ENCODE results near the gene SART1.
"Not testable (repeated sequence)": the region's sequence is repeated elsewhere in the genome, so short reads cannot be mapped to it uniquely, and the experiment has no call there.

SART1 gene

DNA sequence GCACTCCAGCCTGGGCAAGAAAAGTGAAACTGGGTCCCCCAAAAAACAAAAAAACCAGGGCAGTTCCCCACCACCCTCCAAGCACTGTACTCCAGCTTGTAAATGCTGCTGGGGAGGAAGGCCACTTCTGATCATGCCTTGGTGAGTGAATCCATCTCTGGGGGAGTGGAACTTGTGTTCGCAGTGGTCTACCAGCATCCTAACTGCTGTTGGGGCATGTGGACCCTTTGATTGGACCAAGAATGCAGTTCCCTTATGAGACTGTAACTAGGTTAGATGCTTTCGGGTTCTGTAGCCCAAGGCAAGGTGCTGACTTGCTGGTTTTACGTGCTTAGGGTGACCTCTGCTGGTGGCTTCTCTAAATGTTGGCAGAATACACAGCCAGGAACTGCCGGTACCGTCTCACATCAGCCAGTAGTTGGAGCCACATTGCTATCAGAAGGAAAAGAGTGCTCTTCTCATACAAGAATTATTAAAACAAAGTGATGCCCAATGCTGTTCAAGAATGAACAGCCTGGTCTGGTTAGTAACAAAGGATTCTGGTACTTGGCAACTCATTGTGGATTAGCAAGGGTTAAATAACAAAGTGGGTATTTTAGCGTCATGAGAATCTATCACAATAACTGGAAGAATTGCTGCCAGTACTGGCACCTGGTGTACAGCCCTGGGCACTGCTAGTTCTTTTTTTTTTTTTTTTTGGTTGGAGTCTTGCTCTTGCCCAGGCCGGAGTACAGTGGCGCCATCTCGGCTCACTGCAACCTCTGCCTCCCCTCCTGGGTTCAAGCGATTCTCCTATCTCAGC lies 27.5 kb downstream of the SART1 start:
- DNase-seq (ENCODE audit: low read depth, low spot score): peak; percentile 87

DNA sequence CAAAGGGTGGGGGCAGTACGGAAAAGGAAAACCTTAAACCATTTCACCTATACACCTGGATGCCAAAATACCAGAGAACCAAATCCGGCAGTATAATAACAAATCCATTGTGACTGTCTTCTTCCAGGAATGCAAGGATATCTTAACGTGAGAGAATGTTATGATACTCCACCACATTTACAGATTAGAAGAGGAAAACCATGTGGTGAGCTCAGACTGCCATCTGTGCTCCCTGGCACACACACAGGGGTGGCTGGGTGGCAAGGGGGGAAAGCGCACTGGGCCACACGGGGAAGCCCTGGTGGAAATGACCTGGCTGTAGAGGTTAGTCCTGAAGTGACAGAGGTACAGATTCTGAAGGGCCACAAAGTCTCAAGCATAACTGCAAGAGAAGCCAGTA lies 30.5 kb downstream of the SART1 start:
- DNase-seq (ENCODE audit: low read depth, low spot score): no peak

GRCh38 chr11:65997286-65997685 lies 35.8 kb downstream of the SART1 start:
- no peak for DNase-seq (ENCODE audit: low read depth, low spot score)

- DNase-seq (ENCODE audit: low read depth, low spot score): peak; percentile 85
Observed at GRCh38 chr11:66001942-66002647, 40.6 kb downstream of the SART1 start, which contains the start of the genes BANF1 and EIF1AD. Gene BANF1, plus strand, starts transcription at chr11:66002503. Its CDS starts 748 bp downstream, at chr11:66003251. Gene EIF1AD, minus strand, starts transcription at chr11:66002157. Its CDS starts 1,768 bp downstream, at chr11:66000389.

- no peak for DNase-seq (ENCODE audit: low read depth, low spot score)
Observed at GRCh38 chr11:66002648-66003225, 41.2 kb downstream of the SART1 start.

DNA sequence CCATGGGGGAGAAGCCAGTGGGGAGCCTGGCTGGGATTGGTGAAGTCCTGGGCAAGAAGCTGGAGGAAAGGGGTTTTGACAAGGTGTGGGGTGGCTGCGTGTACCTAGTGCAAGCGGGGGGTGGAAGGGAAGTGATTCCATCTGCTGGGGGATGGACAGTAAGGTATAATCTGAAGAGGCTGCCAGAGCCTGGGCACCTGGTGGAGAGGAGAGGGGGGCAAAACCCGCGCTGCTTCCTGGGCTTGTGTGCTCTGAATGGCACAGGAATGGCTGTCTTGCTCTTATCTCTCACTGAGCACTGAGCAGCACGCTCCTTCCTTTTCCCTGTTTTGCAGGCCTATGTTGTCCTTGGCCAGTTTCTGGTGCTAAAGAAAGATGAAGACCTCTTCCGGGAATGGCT lies 41.8 kb downstream of the SART1 start:
- DNase-seq (ENCODE audit: low read depth, low spot score): no peak

GRCh38 chr11:66004186-66004585 lies 42.7 kb downstream of the SART1 start:
- DNase-seq (ENCODE audit: low read depth, low spot score): no peak

DNA sequence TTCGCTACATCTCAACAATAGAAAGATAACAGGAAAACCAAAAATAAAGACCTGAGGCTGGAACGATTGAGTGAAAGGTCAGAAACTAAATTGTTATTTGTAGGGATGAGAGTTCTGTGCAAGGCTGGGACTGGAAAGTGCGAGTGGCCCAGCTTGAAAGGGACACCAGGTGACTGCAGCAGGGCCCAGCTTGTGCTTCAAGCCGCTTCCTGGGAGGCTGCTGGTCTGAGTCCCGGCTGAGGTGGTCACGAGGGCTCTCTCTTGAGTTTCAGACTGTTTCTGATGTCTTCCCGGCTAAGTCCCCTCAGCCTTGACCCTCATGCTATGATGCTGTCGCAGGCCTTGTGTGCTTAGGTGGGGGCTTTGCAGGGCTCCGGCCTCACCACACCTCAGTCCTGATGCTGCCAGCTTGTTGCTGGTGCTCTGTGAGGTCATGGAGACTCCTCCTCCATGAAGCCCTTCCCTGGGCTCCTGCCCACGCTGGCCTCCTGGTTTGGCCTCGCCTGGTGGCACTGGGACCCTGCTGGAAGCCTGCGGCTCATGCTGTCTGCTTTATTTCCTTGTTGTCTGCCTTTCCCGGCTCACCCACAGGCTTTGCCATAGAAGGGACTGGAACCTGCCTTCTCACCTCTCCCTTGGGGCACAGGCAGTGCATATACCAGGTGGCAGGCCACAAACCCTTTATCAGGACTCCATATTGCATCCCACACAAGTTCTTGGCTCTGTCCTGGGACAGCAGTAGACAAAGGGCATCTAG lies 44.8 kb downstream of the SART1 start:
- no peak for DNase-seq (ENCODE audit: low read depth, low spot score)

DNA sequence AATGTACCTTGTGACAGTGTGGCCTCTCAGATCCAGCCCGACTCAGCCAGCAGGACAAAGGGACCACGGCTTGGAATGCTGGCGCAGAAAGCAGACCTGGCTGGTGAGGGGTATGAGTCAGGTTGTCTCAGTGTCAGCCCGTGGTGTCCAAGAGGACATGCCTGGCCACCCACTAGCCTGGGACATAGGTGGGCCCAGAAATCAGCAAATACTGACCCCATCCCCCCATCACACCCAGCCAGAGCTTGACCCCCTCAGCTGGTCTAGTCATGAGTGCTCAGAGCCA lies 45.3 kb downstream of the SART1 start:
- DNase-seq (ENCODE audit: low read depth, low spot score): no peak

DNA sequence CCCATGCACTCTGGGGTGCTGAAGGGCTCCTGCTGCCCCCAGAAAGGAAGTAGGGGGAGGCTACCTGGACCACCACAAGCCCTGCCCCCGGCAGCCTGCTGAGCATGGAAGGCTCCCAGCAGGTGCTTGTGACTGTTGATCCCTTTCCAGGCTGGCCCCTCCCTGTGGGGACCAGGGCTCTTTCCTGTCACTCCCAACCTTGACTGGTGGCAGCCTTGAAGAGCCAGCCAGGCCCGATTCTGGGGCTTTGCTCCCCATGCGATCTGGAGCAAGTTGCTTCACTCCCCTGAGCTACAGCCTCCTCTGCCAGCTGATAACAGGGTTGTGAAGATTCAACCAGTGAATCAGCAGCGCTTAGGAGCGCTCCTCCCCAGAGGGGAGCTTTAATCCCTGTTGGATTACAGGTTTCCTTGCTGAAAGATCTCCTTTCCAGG lies 45.7 kb downstream of the SART1 start:
- DNase-seq (ENCODE audit: low read depth, low spot score): no peak

DNA sequence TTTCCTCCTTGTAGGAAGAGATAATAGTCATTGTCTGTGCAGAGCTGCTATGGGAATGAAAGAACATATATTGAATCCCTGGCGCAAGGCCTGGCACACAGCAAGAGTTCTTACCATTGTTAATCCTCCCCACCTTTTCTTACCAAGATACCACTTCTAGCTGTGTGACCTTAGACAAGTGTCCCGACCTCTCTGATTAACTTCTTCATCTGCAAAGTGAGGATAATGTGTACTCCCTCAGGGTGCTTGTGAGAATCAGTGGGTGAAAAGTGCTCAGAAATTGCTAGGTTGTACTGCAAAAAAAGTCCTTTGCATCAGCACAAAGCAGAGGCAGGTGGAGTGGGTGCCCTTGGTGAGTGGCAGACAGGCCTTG lies 46.5 kb downstream of the SART1 start:
- no peak for DNase-seq (ENCODE audit: low read depth, low spot score)

DNA sequence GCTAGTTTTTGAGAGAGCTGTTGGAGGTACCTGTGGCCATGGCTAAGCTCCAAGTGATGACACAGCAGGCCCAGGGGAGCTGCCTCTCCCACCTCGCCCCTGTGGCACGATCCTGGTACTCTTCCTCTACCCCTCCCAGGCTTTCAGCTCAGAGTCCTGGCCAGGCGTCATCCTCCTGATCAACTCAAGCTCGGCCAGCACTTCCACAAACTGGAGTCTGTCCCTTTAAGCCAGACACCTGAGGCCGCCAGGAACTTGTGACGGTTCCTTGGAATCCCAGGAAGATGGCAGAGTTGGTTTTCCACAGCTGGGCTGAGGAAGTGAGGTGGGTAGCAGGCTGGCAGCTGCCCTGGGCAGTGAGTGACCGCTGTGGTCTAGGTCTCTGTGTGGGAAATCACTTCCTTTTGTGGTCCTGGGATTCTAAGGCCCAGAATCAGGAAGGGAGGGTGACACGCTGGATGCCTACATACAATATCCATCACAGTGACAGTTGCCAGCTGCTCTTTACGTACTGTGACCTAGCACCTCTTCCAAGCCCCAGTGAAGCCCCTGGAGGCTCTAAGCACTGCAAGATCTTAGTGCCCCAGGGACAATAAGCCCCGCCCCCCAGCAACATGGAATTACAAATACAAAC lies 47.1 kb downstream of the SART1 start:
- no peak for DNase-seq (ENCODE audit: low read depth, low spot score)

- not testable (repeated sequence) for DNase-seq (ENCODE audit: low read depth, low spot score)
Observed at GRCh38 chr11:66010036-66010435, 48.5 kb downstream of the SART1 start.

- no peak for DNase-seq (ENCODE audit: low read depth, low spot score)
Observed at GRCh38 chr11:66011239-66011784, 49.8 kb downstream of the SART1 start.

DNA sequence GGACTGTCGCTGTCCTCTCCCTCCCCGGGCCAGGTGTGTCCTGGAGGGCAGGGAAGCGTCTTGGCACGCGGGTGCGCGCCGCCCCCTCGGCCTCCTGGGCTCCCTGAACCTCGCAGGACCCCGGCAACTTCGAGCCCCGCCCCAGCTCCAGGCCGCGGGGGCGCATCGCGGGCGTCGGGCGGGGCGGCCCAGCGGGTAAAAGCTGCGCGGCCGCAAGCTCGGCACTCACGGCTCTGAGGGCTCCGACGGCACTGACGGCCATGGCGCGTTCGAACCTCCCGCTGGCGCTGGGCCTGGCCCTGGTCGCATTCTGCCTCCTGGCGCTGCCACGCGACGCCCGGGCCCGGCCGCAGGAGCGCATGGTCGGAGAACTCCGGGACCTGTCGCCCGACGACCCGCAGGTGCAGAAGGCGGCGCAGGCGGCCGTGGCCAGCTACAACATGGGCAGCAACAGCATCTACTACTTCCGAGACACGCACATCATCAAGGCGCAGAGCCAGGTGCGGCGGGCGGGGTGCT lies 50.3 kb downstream of the SART1 start, which contains the start of gene CST6:
CST6 (plus strand) TSS at position 224 of the 519 bp plus-strand sequence; CDS start at position 261, 37 bp downstream.
- DNase-seq (ENCODE audit: low read depth, low spot score): no peak

DNA sequence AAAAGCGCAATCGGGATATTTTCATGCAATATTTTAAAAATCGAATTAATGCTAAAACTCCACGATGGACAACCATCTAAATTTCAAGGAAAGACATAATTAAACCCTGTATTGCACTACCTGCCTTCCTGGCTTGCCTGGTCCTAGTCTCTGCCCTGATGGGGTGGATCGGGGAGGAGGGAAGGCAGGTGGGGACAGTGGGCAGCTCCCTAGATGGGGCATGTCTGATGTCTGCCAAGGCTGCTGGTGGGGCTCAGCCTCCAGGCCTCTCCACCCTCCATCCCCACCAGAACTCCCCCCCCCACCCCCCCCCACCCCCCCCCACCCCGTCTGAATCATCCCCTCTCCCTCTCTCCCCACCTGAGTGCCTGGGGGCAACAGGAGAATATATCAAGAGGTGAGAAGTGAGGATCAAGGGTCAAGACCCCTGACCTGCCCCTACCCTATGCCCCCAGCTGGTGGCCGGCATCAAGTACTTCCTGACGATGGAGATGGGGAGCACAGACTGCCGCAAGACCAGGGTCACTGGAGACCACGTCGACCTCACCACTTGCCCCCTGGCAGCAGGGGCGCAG lies 50.9 kb downstream of the SART1 start:
- no peak for DNase-seq (ENCODE audit: low read depth, low spot score)

DNA sequence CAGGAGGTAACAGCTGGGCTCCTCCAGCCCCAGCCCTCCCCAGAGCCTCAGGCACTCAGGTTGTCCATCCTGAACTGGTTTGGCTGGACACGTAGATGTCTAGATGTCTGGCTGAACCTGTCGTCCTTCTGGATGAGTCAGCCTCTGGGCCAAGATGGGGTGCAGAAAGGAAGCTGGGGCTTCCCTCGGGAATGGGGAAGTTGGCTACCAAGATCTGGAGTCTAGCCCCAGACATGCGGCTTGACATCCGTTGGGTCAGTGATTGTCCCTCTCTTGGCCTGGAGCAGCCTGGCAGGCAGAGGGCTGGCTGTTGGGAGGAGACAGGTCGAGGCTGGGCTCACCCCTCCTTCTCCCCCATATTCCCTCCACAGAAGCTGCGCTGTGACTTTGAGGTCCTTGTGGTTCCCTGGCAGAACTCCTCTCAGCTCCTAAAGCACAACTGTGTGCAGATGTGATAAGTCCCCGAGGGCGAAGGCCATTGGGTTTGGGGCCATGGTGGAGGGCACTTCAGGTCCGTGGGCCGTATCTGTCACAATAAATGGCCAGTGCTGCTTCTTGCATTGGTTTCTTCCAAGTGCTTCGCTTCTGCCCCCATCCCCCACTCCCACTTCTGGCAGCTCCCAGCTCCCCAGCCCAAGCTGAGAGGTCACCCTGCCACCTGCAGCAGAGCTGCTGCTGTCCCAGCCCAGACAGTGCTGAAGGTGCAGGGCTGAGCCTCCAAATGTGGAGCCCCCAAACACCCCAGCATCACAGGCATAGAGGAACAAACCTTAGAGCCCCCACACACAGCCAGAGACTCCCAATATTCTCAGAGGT lies 51.6 kb downstream of the SART1 start:
- DNase-seq (ENCODE audit: low read depth, low spot score): no peak

GRCh38 chr11:66013762-66014100 lies 52.2 kb downstream of the SART1 start:
- no peak for DNase-seq (ENCODE audit: low read depth, low spot score)

DNA sequence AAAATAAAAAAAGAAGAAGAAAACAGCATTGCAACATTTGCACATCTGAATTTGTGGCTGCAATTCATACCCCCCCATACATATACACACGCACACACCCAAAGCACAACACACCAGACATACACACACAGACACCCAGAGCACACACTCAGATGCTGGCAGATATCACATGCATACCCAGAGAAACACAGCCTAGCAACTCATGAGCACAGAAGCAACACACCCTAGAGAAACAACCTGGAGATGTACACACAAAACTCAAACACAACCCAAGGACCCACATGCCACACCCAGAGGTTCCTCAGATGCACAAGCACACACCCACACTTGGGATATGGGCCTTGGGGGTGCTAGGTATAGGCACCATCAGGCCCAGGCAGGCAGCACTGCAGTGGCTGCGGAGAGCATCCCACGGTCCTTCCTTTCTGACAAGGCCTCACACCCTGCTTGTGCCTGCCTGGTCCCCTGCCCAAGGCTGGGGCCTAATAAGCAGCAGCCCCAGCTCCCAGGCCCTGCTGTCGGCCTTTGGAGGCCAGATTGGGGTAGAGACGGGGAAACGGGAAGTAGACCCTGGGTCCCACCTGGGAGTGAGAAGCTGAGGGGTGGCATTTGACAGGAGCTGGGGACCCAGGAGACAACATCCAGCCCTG lies 53.4 kb downstream of the SART1 start:
- DNase-seq (ENCODE audit: low read depth, low spot score): no peak
